ENCODE measurements around the gene ZBED3.

The ZBED3 gene, protein sequence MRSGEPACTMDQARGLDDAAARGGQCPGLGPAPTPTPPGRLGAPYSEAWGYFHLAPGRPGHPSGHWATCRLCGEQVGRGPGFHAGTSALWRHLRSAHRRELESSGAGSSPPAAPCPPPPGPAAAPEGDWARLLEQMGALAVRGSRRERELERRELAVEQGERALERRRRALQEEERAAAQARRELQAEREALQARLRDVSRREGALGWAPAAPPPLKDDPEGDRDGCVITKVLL

DNA sequence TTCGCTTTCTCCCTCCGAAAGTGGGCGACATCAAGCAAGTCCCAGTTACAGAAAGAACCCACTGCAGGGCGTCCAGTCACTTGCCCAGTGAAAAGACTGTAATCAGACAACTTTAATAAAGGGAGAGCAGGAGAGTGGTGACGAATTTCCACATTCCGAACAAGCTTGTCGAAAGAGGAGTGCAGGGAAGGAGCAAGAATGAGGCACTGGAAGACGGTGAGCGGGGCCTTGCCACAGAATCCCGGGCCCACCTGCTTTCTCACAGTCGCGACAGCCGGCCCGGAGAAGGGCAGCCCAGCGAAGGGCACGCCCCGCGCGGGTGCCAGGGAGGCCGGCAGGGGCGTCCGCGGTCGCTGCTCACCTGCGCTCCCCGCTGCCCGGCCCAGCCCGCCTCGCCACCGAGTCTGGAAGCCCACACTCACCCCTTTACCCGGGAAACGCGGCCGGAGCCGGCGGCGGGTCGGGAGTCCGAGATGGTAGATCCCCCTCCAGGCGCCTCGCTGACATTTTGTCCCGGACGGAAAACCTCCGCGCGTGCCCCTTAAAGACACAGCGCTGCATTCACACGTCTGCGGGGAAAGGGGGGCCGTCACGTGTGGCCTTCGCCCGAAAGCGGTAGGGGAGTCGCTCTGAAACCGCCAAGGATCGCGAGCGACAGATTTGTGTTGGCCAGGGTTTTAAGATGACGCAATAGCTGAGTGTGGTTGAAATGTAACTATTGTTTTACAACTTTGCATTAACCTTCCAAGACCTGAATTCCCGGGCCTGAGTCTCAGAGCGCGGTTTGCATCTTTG is at the start of gene ZBED3:
Gene ZBED3 (minus strand): TSS at position 597 of the 795 bp plus-strand sequence. CDS start 9,407 bp downstream, outside the sequence.
- Histone ChIP-seq H3K27me3 (ENCODE audit: control insufficient read depth in 1 of 2, insufficient read depth in 2 of 2, low read length in 2 of 2) (no peaks in the 10 kb centered on the region), H3K9ac (ENCODE audit: low read depth in 1 of 2, low read length in 2 of 2) (peak within 1 kb of the TSS; percentile 74 to 88), H3K4me3 (ENCODE audit: low read depth in 1 of 2, low read length in 2 of 2) (peak within 1 kb of the TSS; percentile 79 to 90), H3K36me3 (ENCODE audit: control insufficient read depth in 1 of 2, insufficient read depth in 2 of 2, low read length in 2 of 2) (no peaks in the 10 kb centered on the region), H3K9me3 (ENCODE audit: control insufficient read depth in 1 of 2, low read length in 2 of 2) (no peaks in the 10 kb centered on the region), H3K27ac (ENCODE audit: low read depth, low read length) (peak within 1 kb of the TSS; percentile 85), H3K4me1 (ENCODE audit: control insufficient read depth in 1 of 2, insufficient read depth in 2 of 2, low read length in 2 of 2) (peaks cover 10 to 11% of the 10 kb centered on the region in 2 donors)

DNA sequence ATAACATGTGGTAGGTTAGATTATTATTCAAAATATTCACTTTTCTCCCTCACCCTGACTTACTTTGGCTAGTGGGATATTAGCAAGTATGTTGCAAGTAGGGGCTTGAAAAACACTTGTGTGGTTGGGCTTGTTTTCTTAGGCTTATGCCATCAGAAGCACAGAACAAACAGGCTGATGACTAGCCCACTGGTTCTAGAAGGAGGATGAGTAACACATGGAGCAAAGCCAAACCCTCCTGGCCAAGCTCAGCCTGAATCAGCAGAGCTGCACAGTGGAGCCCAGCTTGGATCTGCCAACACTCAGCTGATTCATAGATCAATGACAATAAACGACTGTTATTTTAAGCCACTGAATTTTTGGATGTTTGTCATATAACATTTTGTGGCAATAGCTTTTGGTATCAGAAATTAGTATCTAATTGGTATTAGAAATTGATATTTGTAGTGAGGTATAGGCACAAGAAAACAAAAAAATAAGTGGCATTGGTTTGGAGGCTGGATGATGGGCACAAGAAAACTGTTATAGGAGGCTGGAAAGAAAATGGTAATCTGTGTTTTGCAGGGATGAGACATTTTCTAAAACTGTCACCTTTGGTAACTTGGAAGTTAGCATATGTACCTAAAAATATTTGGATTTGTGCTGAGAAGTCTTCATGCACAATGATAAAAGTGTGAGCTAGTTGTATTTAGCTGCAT is 46.1 kb upstream of the ZBED3 start:
- Histone ChIP-seq H3K9me3 (ENCODE audit: control insufficient read depth in 1 of 2, low read length in 2 of 2) (no peaks in the 10 kb centered on the region), H3K36me3 (ENCODE audit: control insufficient read depth in 1 of 2, insufficient read depth in 2 of 2, low read length in 2 of 2) (no peaks in the 10 kb centered on the region), H3K27ac (ENCODE audit: low read depth, low read length) (no peak overlapping the region), H3K4me1 (ENCODE audit: control insufficient read depth in 1 of 2, insufficient read depth in 2 of 2, low read length in 2 of 2) (no peaks in the 10 kb centered on the region), H3K4me3 (ENCODE audit: low read depth in 1 of 2, low read length in 2 of 2) (no peak overlapping the region), H3K27me3 (ENCODE audit: control insufficient read depth in 1 of 2, insufficient read depth in 2 of 2, low read length in 2 of 2) (no peaks in the 10 kb centered on the region), H3K9ac (ENCODE audit: low read depth in 1 of 2, low read length in 2 of 2) (no peak overlapping the region)

DNA sequence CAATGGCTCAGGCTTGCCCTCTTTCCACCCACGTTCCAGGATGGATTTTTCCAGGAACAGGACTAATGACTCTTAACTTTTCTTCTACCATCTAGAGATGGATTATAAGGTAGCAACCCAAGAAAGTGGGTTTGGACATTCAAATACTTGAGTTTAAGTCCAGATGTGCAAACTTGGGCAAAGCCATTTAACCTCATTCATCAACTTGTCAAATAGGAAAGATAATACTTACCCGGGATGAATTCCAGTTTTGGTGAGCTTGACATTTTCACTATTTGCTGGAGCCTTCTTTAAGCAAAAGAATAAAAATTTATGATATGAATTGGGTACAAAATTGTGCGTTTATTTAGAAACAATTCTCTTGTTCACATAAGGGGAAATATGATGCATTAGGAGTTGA is 44.3 kb upstream of the ZBED3 start:
- H3K9ac ChIP-seq (ENCODE audit: low read depth in 1 of 2, low read length in 2 of 2) = no peak overlapping the region
- no peaks in the 10 kb centered on the region for H3K27me3 ChIP-seq (ENCODE audit: control insufficient read depth in 1 of 2, insufficient read depth in 2 of 2, low read length in 2 of 2)
- H3K4me3 ChIP-seq (ENCODE audit: low read depth in 1 of 2, low read length in 2 of 2) = no peak overlapping the region
- no peaks in the 10 kb centered on the region for H3K9me3 ChIP-seq (ENCODE audit: control insufficient read depth in 1 of 2, low read length in 2 of 2)
- H3K4me1 ChIP-seq (ENCODE audit: control insufficient read depth in 1 of 2, insufficient read depth in 2 of 2, low read length in 2 of 2) = no peaks in the 10 kb centered on the region
- no peaks in the 10 kb centered on the region for H3K36me3 ChIP-seq (ENCODE audit: control insufficient read depth in 1 of 2, insufficient read depth in 2 of 2, low read length in 2 of 2)
- H3K27ac ChIP-seq (ENCODE audit: low read depth, low read length) = no peak overlapping the region

DNA sequence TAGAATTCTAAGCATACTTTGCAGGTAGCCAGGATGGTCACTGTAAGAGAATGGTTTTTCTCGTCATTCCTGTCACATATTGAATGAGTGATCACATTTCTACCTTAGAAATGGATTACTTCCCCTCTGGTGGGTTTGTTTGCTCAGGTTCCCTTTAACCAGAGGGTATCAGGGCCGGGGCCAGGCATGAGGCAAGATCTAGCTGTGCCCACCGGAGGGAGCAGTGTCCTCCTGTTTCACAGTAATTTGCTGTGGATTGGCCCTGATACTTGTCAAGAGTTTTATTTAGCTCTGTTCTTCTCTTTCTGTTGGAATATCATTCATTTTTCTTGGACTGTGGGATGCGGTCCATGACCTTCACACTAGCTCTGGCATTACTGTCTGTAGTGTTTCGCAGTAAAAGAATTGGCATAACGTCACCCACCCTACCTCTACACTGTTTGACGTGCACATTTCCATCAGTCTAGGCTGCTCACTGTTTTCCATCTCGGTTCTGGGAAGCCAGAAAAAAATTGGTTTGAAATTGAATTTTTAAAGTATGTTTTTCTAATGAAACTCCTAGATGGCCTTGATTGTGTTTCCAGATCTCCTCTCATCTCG is 42.4 kb upstream of the ZBED3 start:
- Histone ChIP-seq H3K27me3 (ENCODE audit: control insufficient read depth in 1 of 2, insufficient read depth in 2 of 2, low read length in 2 of 2) (no peaks in the 10 kb centered on the region), H3K27ac (ENCODE audit: low read depth, low read length) (no peak overlapping the region)

DNA sequence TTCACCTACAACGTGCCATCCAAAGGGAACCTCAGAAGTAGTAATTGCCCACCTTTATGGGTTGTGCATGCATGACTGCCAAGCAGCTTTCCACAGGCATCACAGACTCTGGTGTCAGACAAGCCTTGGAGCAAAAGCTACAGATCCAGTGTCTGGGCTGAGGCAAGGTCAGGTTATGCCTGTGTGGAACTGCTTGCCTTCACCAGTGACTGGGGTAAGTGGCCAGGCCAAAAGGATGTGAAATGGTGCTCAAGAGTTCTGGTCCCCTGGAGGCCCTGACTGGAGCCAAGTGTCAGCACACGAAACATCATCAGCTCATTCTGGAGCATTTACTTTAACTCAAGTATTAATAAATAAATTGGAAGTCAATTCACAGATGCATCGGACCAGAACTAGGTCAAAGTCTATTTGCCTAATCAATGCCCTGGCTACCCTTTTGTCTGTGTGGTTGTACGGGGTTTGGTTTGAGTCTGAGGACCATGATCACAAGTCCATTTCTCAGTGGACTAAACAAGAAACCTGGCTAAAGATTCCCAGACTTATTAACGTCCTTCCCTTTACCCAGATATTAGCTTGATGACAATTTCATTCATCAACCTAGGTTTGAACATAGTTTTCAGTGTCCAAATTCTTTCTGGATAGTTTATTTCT is 41.5 kb upstream of the ZBED3 start:
- Histone ChIP-seq H3K27me3 (ENCODE audit: control insufficient read depth in 1 of 2, insufficient read depth in 2 of 2, low read length in 2 of 2) (no peaks in the 10 kb centered on the region), H3K4me1 (ENCODE audit: control insufficient read depth in 1 of 2, insufficient read depth in 2 of 2, low read length in 2 of 2) (no peaks in the 10 kb centered on the region), H3K9me3 (ENCODE audit: control insufficient read depth in 1 of 2, low read length in 2 of 2) (no peaks in the 10 kb centered on the region), H3K27ac (ENCODE audit: low read depth, low read length) (no peak overlapping the region), H3K36me3 (ENCODE audit: control insufficient read depth in 1 of 2, insufficient read depth in 2 of 2, low read length in 2 of 2) (no peaks in the 10 kb centered on the region), H3K4me3 (ENCODE audit: low read depth in 1 of 2, low read length in 2 of 2) (no peak overlapping the region), H3K9ac (ENCODE audit: low read depth in 1 of 2, low read length in 2 of 2) (no peak overlapping the region)

More for the DNA sequence above, 42.4 kb upstream of the ZBED3 start:
- no peaks in the 10 kb centered on the region for H3K9me3 ChIP-seq (ENCODE audit: control insufficient read depth in 1 of 2, low read length in 2 of 2)
- H3K4me3 ChIP-seq (ENCODE audit: low read depth in 1 of 2, low read length in 2 of 2) = no peak overlapping the region
- no peaks in the 10 kb centered on the region for H3K4me1 ChIP-seq (ENCODE audit: control insufficient read depth in 1 of 2, insufficient read depth in 2 of 2, low read length in 2 of 2)
- no peaks in the 10 kb centered on the region for H3K36me3 ChIP-seq (ENCODE audit: control insufficient read depth in 1 of 2, insufficient read depth in 2 of 2, low read length in 2 of 2)
- no peak overlapping the region for H3K9ac ChIP-seq (ENCODE audit: low read depth in 1 of 2, low read length in 2 of 2)

DNA sequence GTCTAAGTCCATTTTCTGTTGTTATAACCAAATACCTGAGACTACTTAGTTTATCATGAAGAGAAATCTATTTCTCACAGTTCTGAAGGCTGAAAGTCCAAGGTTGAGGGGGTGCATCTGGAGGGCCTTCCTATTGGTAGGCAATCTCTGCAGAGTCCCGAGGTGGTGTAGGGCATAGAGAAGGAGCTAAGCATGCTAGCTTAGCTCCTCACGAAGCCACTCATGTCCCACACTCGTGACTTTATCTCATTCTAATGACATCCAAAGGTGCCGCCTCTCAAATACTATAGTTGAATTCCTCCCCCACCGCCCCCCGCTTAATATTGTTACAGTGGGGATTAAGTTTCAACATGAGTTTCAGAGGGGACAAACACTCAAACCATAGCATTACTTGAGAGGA is 36.0 kb upstream of the ZBED3 start:
- Histone ChIP-seq H3K9ac (ENCODE audit: low read depth in 1 of 2, low read length in 2 of 2) (no peak overlapping the region), H3K4me1 (ENCODE audit: control insufficient read depth in 1 of 2, insufficient read depth in 2 of 2, low read length in 2 of 2) (no peaks in the 10 kb centered on the region), H3K27ac (ENCODE audit: low read depth, low read length) (no peak overlapping the region), H3K4me3 (ENCODE audit: low read depth in 1 of 2, low read length in 2 of 2) (no peak overlapping the region), H3K9me3 (ENCODE audit: control insufficient read depth in 1 of 2, low read length in 2 of 2) (no peaks in the 10 kb centered on the region), H3K27me3 (ENCODE audit: control insufficient read depth in 1 of 2, insufficient read depth in 2 of 2, low read length in 2 of 2) (no peaks in the 10 kb centered on the region), H3K36me3 (ENCODE audit: control insufficient read depth in 1 of 2, insufficient read depth in 2 of 2, low read length in 2 of 2) (no peaks in the 10 kb centered on the region)

DNA sequence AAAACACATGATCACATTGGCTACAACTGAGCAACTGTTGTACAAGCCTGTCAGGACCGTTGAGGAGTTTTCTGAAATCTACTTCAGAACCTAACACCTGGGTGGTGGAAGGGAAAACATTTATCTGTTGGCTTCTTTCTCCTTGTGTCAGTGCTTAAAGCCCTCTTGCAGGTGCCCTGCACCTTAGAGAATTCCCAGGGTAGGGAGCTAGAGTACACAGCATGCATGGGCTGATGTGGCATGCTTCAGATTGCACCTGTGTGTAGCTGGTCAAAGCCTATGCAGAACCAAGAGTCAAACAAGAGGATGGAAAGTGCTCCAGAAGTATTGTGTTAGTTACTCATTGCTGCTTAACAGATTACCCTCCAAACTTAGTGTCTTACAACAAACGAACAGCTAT is 33.6 kb upstream of the ZBED3 start:
- Histone ChIP-seq H3K27ac (ENCODE audit: low read depth, low read length) (no peak overlapping the region), H3K27me3 (ENCODE audit: control insufficient read depth in 1 of 2, insufficient read depth in 2 of 2, low read length in 2 of 2) (no peaks in the 10 kb centered on the region), H3K9ac (ENCODE audit: low read depth in 1 of 2, low read length in 2 of 2) (no peak overlapping the region), H3K4me1 (ENCODE audit: control insufficient read depth in 1 of 2, insufficient read depth in 2 of 2, low read length in 2 of 2) (no peaks in the 10 kb centered on the region), H3K4me3 (ENCODE audit: low read depth in 1 of 2, low read length in 2 of 2) (no peak overlapping the region), H3K36me3 (ENCODE audit: control insufficient read depth in 1 of 2, insufficient read depth in 2 of 2, low read length in 2 of 2) (no peaks in the 10 kb centered on the region), H3K9me3 (ENCODE audit: control insufficient read depth in 1 of 2, low read length in 2 of 2) (no peaks in the 10 kb centered on the region)

DNA sequence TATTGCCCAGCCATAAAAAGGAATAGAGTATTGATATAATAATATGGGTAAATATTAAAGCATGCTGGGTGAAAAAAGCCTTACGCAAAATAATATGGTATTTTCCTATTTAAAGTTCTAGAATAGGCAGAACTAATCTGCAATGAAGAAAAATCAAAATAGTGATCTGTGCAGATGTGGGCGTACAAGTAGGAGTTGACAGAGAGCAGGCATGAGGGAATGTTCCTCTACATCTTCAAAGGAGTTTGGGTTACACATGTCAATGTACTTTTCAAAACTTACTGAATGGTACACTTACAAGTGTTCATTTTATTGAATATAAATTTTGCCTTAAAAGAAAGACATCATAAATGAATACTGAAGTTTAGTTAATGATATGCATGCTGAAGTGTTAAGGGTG is 33.0 kb upstream of the ZBED3 start:
- Histone ChIP-seq H3K36me3 (ENCODE audit: control insufficient read depth in 1 of 2, insufficient read depth in 2 of 2, low read length in 2 of 2) (no peaks in the 10 kb centered on the region), H3K9ac (ENCODE audit: low read depth in 1 of 2, low read length in 2 of 2) (no peak overlapping the region), H3K4me3 (ENCODE audit: low read depth in 1 of 2, low read length in 2 of 2) (no peak overlapping the region), H3K27me3 (ENCODE audit: control insufficient read depth in 1 of 2, insufficient read depth in 2 of 2, low read length in 2 of 2) (no peaks in the 10 kb centered on the region), H3K9me3 (ENCODE audit: control insufficient read depth in 1 of 2, low read length in 2 of 2) (no peaks in the 10 kb centered on the region), H3K27ac (ENCODE audit: low read depth, low read length) (no peak overlapping the region), H3K4me1 (ENCODE audit: control insufficient read depth in 1 of 2, insufficient read depth in 2 of 2, low read length in 2 of 2) (no peaks in the 10 kb centered on the region)

DNA sequence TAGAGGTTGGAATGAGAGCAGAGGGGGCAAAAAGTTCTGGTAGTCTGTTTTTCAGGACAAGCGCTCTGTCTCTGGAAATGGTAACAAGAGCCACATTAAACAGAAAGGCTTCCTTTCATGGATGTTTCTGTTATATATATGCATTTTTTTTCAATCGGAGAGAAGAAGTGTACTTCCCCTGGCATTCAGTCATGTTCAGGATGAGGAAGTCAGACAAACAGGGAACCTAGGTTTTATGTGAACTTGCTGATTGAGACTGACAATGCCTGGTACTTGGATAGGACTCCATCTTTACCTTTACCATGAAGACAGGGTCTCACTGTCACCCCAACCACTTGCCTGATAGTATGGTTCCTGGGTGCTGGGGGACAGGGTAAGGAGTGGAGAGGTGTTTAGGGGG is 30.1 kb upstream of the ZBED3 start:
- Histone ChIP-seq H3K27ac (ENCODE audit: low read depth, low read length) (no peak overlapping the region), H3K4me3 (ENCODE audit: low read depth in 1 of 2, low read length in 2 of 2) (no peak overlapping the region), H3K9ac (ENCODE audit: low read depth in 1 of 2, low read length in 2 of 2) (no peak overlapping the region), H3K36me3 (ENCODE audit: control insufficient read depth in 1 of 2, insufficient read depth in 2 of 2, low read length in 2 of 2) (no peaks in the 10 kb centered on the region), H3K27me3 (ENCODE audit: control insufficient read depth in 1 of 2, insufficient read depth in 2 of 2, low read length in 2 of 2) (no peaks in the 10 kb centered on the region), H3K9me3 (ENCODE audit: control insufficient read depth in 1 of 2, low read length in 2 of 2) (no peaks in the 10 kb centered on the region), H3K4me1 (ENCODE audit: control insufficient read depth in 1 of 2, insufficient read depth in 2 of 2, low read length in 2 of 2) (no peaks in the 10 kb centered on the region)
